SK-N-SH (cell line): Measurements from ENCODE around the gene FBXL7. TPM values are rescaled to one million over a fixed set of nuclear protein-coding genes. Genes with fewer than 3 reads are reported as not detected.

Source experiments
- CTCF ChIA-PET: fragments of 300-600, 350-600 bp; formaldehyde crosslinking; extraction: SDS; loops from one replicate; lab custom pipeline; 2021; lab: Yijun Ruan, JAX
- POLR2A ChIA-PET: fragments of 350-600 bp; sonication (Branson Sonifier 250); formaldehyde crosslinking; extraction: SDS; loops from one replicate; lab custom pipeline; 2020; ENCODE audit warnings: antibody characterized with exemption, inconsistent platforms; lab: Yijun Ruan, JAX
- DNase-seq: peaks from one replicate; pipeline ENCODE4 v3.0.0; 2012
- H2AFZ ChIP-seq: fragments of 200-600 bp; sonication (generic); 2 replicates; pipeline ENCODE4 v1.8.1; 2016; ENCODE audit warnings: antibody characterized with exemption, mild to moderate bottlenecking, low read depth
- H3F3A ChIP-seq: fragments of 200-600 bp; sonication (generic); replicated peaks from 2 replicates; pipeline ENCODE3; 2016; ENCODE audit warnings: antibody characterized with exemption, mild to moderate bottlenecking; ENCODE audit not compliant: insufficient read depth
- H3K27ac ChIP-seq, 2 experiments: fragments of 200-500 bp in 1 of 2; fragments of 200-600 bp in 1 of 2; sonication (Bioruptor generic) in 1 of 2; sonication (generic), shearing (Covaris generic) in 1 of 2; 2 replicates each; pipeline versions ENCODE4 v1.5.1 to v1.6.1; 2014 to 2016; ENCODE audit warnings: low read depth in 2 of 2, inconsistent platforms in 1 of 2, low read length in 1 of 2, mild to moderate bottlenecking in 1 of 2, mixed read lengths in 1 of 2
- H3K27me3 ChIP-seq: fragments of 200-600 bp; sonication (generic), shearing (Covaris generic); 2 replicates; pipeline ENCODE4 v1.6.1; 2016; ENCODE audit warnings: mixed run types; ENCODE audit not compliant: insufficient read depth
- H3K36me3 ChIP-seq, 2 experiments: fragments of 200-500 bp in 1 of 2; fragments of 200-600 bp in 1 of 2; sonication (Bioruptor generic) in 1 of 2; sonication (generic) in 1 of 2; replicated peaks in 1 of 2; 2 replicates each; pipeline versions ENCODE3 to v1.5.1; 2014 to 2016; ENCODE audit warnings: low read length in 1 of 2, mild to moderate bottlenecking in 1 of 2; ENCODE audit not compliant: insufficient read depth in 2 of 2, control insufficient read depth in 1 of 2
- H3K4me1 ChIP-seq, 2 experiments: fragments of 200-500 bp in 1 of 2; fragments of 200-600 bp in 1 of 2; sonication (Bioruptor generic) in 1 of 2; sonication (generic), shearing (Covaris generic) in 1 of 2; 2 replicates each; pipeline versions ENCODE4 v1.5.1 to v1.6.1; 2014 to 2016; ENCODE audit warnings: low read depth in 1 of 2, low read length in 1 of 2, mixed run types in 1 of 2; ENCODE audit not compliant: insufficient read depth in 2 of 2, control insufficient read depth in 1 of 2
- H3K4me2 ChIP-seq: fragments of 200-600 bp; sonication (generic), shearing (Covaris generic); 2 replicates; pipeline ENCODE4 v1.6.1; 2017; ENCODE audit warnings: mixed run types
- H3K4me3 ChIP-seq, 2 experiments: fragments of 200-500 bp in 1 of 2; fragments of 200-600 bp in 1 of 2; sonication (Bioruptor generic) in 1 of 2; sonication (generic), shearing (Covaris generic) in 1 of 2; 2 replicates each; pipeline versions ENCODE4 v1.5.1 to v1.8.1; 2014 to 2016; ENCODE audit warnings: low read depth in 2 of 2, inconsistent platforms in 1 of 2, low read length in 1 of 2, mild to moderate bottlenecking in 1 of 2, mixed read lengths in 1 of 2, moderate library complexity in 1 of 2
- H3K79me2 ChIP-seq: fragments of 200-600 bp; sonication (generic); 2 replicates; pipeline ENCODE4 v1.8.1; 2017; ENCODE audit warnings: mild to moderate bottlenecking; ENCODE audit not compliant: insufficient read depth
- H3K9ac ChIP-seq: fragments of 200-600 bp; sonication (generic); 2 replicates; pipeline ENCODE4 v1.6.1; 2017; ENCODE audit warnings: mixed run types
- H3K9me2 ChIP-seq: fragments of 200-600 bp; sonication (generic); 2 replicates; pipeline ENCODE4 v1.6.1; 2017; ENCODE audit warnings: mixed run types
- H3K9me3 ChIP-seq: fragments of 200-600 bp; sonication (generic); 2 replicates; pipeline ENCODE4 v1.6.1; 2017; ENCODE audit warnings: mixed run types, mild to moderate bottlenecking, moderate library complexity
- H4K20me1 ChIP-seq: fragments of 200-600 bp; sonication (generic); 2 replicates; pipeline ENCODE4 v1.6.1; 2017; ENCODE audit warnings: mild to moderate bottlenecking, mixed run types; ENCODE audit not compliant: insufficient read depth
- CTCF ChIP-seq: fragments of 200-600 bp; sonication (generic); IDR thresholded peaks from 2 replicates; pipeline ENCODE4 v1.6.1; 2017; ENCODE audit warnings: antibody characterized with exemption, mild to moderate bottlenecking, moderate library complexity
- ELF1 ChIP-seq: IDR thresholded peaks from 2 replicates; pipeline ENCODE4 v1.4.0; 2012
- FOXJ3 ChIP-seq: sonication (generic); formaldehyde crosslinking; IDR thresholded peaks from 2 replicates; pipeline ENCODE4 v1.5.1; 2020; ENCODE audit warnings: mild to moderate bottlenecking, missing genetic modification reagents
- JUND ChIP-seq: IDR thresholded peaks from 2 replicates; pipeline ENCODE4 v1.4.0; 2012
- MAX ChIP-seq: IDR thresholded peaks from 2 replicates; pipeline ENCODE4 v1.4.0; 2012; ENCODE audit warnings: low read depth
- NFIC ChIP-seq: IDR thresholded peaks from 2 replicates; pipeline ENCODE4 v1.4.0; 2012; ENCODE audit warnings: borderline replicate concordance
- RFX5 ChIP-seq: IDR thresholded peaks from 2 replicates; pipeline ENCODE4 v1.6.1; 2012; ENCODE audit warnings: mild to moderate bottlenecking, improper control_type of control experiment, low read length
- RXRA ChIP-seq: IDR thresholded peaks from 2 replicates; pipeline ENCODE4 v1.4.0; 2012; ENCODE audit warnings: low read depth, mild to moderate bottlenecking, borderline replicate concordance
- SIN3A ChIP-seq: IDR thresholded peaks from 2 replicates; pipeline ENCODE4 v1.6.1; 2012; ENCODE audit warnings: low read depth, mild to moderate bottlenecking, low read length, moderate library complexity, borderline replicate concordance
- USF1 ChIP-seq: IDR thresholded peaks from 2 replicates; pipeline ENCODE4 v1.4.0; 2012; ENCODE audit warnings: low read depth, borderline replicate concordance
- USF2 ChIP-seq: fragments of 150-350 bp; IDR thresholded peaks from 2 replicates; pipeline ENCODE4 v1.6.1; 2017; ENCODE audit warnings: antibody characterized with exemption, low read length, low read depth, borderline replicate concordance
- WGBS: methylation state at CpG from one replicate; pipeline ENCODE4 v1.1.6; 2017; ENCODE audit warnings: low lambda C conversion rate; 5-methylcytosine and 5-hydroxymethylcytosine counted together
- polyA plus RNA-seq, 3 experiments: library from polyadenylated mRNA; depleted of rRNA; stranded (reverse); fragments of >200 nt; gene quantifications; 2 replicates each; pipeline ENCODE4 v1.2.3, GENCODE V29; 2012

FBXL7 gene
- polyA plus RNA-seq, 1 of the 3 experiments (the other 2 are of a cell fraction), result 7.0 TPM

GRCh38 chr5:15844871-15845270 is 344.9 kb downstream of the FBXL7 start:
- ChIA-PET POLR2A (no interaction called here), CTCF (interaction anchor here (1.5 kb wide), 1 partner anchor 9 kb away, joined by 4 read pairs; no protein-coding TSS in a partner anchor)
- H3K9ac ChIP-seq, result no peak overlapping the region
- H3K4me3 ChIP-seq, result no peak overlapping the region
- no peaks in the 10 kb centered on the region for H3K9me3 ChIP-seq
- H3K9me2 ChIP-seq, result no peaks in the 10 kb centered on the region
- no peak overlapping the region for H2AFZ ChIP-seq
- no peak for DNase-seq
- H3K27ac ChIP-seq, result no peak overlapping the region; a peak in 1 of 4 replicates
- H3K4me1 ChIP-seq, result peaks cover 0 to 8% of the 10 kb centered on the region in 2 experiments; a peak in 1 of 4 replicates
- H4K20me1 ChIP-seq, result no peaks in the 10 kb centered on the region
- no peaks in the 10 kb centered on the region for H3K27me3 ChIP-seq
- no peaks in the 10 kb centered on the region for H3F3A ChIP-seq
- peaks cover 0 to 2% of the 10 kb centered on the region in 2 experiments for H3K36me3 ChIP-seq
- no peaks in the 10 kb centered on the region for H3K79me2 ChIP-seq
- WGBS, result 69% methylated on average over 3 of the region's 3 CpGs
- TF ChIP-seq USF1, result no peak
- TF ChIP-seq ELF1, result no peak
- no peak for TF ChIP-seq MAX
- TF ChIP-seq CTCF, result no peak
- no peak for TF ChIP-seq RFX5
- TF ChIP-seq RXRA, result no peak
- no peak for TF ChIP-seq SIN3A
- TF ChIP-seq JUND, result no peak
- TF ChIP-seq NFIC, result no peak
- no peak for TF ChIP-seq FOXJ3 (CRISPR knock-in tag)
- TF ChIP-seq USF2, result no peak
- H3K4me2 ChIP-seq, result no peak overlapping the region

- Histone ChIP-seq H3K4me3 (no peak overlapping the region), H3K9me3 (no peaks in the 10 kb centered on the region), H4K20me1 (no peaks in the 10 kb centered on the region), H3K79me2 (peaks cover 8% of the 10 kb centered on the region; the same call in 1 of the 2 replicates), H3F3A (no peaks in the 10 kb centered on the region), H3K4me2 (no peak overlapping the region), H3K9ac (no peak overlapping the region), H3K9me2 (no peaks in the 10 kb centered on the region), H2AFZ (no peak overlapping the region), H3K36me3 (no peaks in the 10 kb centered on the region), H3K4me1 (peaks cover 0 to 15% of the 10 kb centered on the region in 2 experiments; a peak in 2 of 4 replicates), H3K27me3 (no peaks in the 10 kb centered on the region), H3K27ac (peak overlapping the region in 1 of 2 experiments; percentile 12; a peak in 1 of 4 replicates)
- no peak for TF ChIP-seq FOXJ3 (CRISPR knock-in tag)
- 85% methylated on average over 5 of the region's 5 CpGs for WGBS
- ChIA-PET CTCF (interaction anchor here (1.7 kb wide), 1 partner anchor 606 kb away, joined by 5 read pairs; no protein-coding TSS in a partner anchor), POLR2A (no interaction called here)
- no peak for DNase-seq
Observed at GRCh38 chr5:15850536-15850935, 350.6 kb downstream of the FBXL7 start.
